Esophagus squamous epithelium (tissue), 4 donors: ENCODE results near the gene ERP29.
"Not testable (repeated sequence)": the region's sequence is repeated elsewhere in the genome, so short reads cannot be mapped to it uniquely, and the experiment has no call there.

Source experiments
- POLR2A ChIP-seq, 4 donors: fragments of 450-650 bp; IDR thresholded peaks; one replicate each; pipeline ENCODE4 v1.6.1; 2017; ENCODE audit warnings: antibody characterized with exemption in 4 of 4, mild to moderate bottlenecking in 4 of 4, moderate library complexity in 3 of 4
- TF ChIP-seq, protein P1 (sequence below), 6 experiments: fragments of 450-650 bp in 4 of 6; fragments of 200-600 bp in 2 of 6; sonication (generic) in 2 of 6; IDR thresholded peaks; one replicate each; pipeline ENCODE4 v1.5.1; 2016 to 2019; ENCODE audit warnings: antibody characterized with exemption in 6 of 6, mild to moderate bottlenecking in 4 of 6, moderate library complexity in 4 of 6

DNA sequence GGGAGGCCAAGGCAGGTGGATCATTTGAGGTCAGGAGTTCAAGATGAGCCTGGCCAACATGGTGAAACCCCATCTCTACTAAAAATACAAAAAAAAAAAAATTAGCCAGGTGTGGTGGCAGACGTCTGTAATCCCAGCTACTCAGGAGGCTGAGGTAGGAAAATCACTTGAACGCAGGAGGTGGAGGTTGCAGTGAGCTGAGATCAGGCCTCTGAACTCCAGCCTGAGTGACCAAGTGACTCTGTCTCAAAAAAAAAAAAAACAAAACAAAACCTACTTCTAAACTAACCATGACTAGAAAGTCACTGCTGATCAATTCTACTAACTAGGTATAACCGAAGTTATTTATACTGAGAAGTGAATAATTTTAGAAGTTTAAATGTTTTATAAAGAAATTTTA is 3.6 kb upstream of the ERP29 start:
- TF ChIP-seq POLR2A (IDR thresholded peaks at IDR 0.05), result not testable (repeated sequence)
- TF ChIP-seq, protein P1, sequence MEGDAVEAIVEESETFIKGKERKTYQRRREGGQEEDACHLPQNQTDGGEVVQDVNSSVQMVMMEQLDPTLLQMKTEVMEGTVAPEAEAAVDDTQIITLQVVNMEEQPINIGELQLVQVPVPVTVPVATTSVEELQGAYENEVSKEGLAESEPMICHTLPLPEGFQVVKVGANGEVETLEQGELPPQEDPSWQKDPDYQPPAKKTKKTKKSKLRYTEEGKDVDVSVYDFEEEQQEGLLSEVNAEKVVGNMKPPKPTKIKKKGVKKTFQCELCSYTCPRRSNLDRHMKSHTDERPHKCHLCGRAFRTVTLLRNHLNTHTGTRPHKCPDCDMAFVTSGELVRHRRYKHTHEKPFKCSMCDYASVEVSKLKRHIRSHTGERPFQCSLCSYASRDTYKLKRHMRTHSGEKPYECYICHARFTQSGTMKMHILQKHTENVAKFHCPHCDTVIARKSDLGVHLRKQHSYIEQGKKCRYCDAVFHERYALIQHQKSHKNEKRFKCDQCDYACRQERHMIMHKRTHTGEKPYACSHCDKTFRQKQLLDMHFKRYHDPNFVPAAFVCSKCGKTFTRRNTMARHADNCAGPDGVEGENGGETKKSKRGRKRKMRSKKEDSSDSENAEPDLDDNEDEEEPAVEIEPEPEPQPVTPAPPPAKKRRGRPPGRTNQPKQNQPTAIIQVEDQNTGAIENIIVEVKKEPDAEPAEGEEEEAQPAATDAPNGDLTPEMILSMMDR (IDR thresholded peaks at IDR 0.05), result not testable (repeated sequence)
